ENCODE measurements around the gene SYT15. TPM values are rescaled to one million over a fixed set of nuclear protein-coding genes. Genes with fewer than 3 reads are reported as not detected.

SYT15 gene
- total and polyA plus RNA-seq, 2 donors (not counting 1 experiment from before 2014, with no cell fraction given) = 0.18 to 0.94 TPM

DNA sequence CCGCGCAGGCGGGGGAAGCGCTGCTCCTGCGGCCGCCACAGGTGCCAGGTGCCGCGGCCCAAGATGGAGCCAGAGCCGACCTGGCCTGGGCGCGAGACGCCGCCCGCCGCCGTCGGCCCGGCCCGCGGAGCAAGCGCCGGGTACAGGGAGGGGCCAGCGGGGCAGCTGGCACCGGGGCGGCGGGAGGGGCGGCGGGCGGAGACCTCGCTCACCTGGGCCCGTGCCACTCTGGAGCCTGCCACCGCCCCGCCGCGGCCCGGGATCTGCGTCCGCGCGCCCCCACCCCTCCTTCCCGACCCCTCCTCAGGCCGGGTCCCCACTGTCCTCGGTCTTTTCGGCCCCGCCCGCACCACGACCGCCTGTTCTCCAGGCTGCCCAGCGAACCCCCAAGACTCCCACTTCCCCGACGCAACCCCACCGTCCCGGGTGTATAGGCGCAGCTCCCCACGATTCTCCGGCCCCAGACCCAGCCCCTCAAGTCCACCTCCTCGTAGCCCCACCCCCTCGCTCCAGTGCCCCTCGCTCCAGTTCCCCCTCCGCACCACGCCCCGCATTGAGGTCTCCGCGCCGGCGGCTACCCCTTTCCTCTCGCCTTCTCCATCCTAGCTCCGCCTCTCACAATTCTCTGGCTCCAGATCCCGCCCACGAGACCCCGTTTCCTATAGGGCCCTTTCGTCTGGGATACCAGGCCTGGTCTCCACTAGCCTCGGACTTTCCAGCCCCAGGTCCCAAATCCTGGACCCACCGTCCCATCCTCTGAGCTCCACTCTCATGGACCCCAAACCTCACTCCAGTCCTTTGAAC, 22.2 kb upstream of the SYT15 start, which contains the start of gene GPRIN2:
Gene GPRIN2, minus strand, starts transcription at position 144 of the 804 bp plus-strand sequence. CDS start 5,922 bp downstream, outside the sequence.
- DNase-seq = no peak
- intact Hi-C loops (cut with micrococcal nuclease) = no loop called here
- Histone ChIP-seq H3K9me3 (ENCODE audit: control extremely low read depth in 1 of 3, control insufficient read depth in 2 of 3, insufficient read depth in 1 of 3, low read length in 2 of 3) (peaks cover 0 to 4% (median 0%) of the 10 kb centered on the region in 3 donors), H4K20me1 (ENCODE audit: control insufficient read depth, insufficient read depth, low read length, poor library complexity, severe bottlenecking) (no peaks in the 10 kb centered on the region), H2AFZ (ENCODE audit: insufficient read depth, low read depth, low read length, poor library complexity, severe bottlenecking) (peak within 1 kb of the TSS; percentile 49), H3K79me2 (ENCODE audit: control insufficient read depth, insufficient read depth, low read length) (no peaks in the 10 kb centered on the region), H3K4me1 (ENCODE audit: control insufficient read depth in 2 of 2, insufficient read depth in 2 of 2, low read length in 2 of 2) (peaks cover 9 to 12% of the 10 kb centered on the region in 2 donors), H3K27me3 (replicated peaks in 1 of 4; ENCODE audit: control extremely low read depth in 1 of 4, control insufficient read depth in 3 of 4, insufficient read depth in 4 of 4, low read length in 3 of 4) (peaks cover 0 to 41% (median 18%) of the 10 kb centered on the region in 4 experiments), H3K27ac (ENCODE audit: low read length in 2 of 2) (no peak within 1 kb of the TSS), H3K9ac (ENCODE audit: low read length) (peak within 1 kb of the TSS; percentile 19), H3K36me3 (replicated peaks in 1 of 2; ENCODE audit: control extremely low read depth in 1 of 2, control insufficient read depth in 1 of 2, extremely low read depth in 1 of 2, insufficient read depth in 2 of 2, low read length in 1 of 2) (no peaks in the 10 kb centered on the region), H3K4me3 (ENCODE audit: control extremely low read depth in 1 of 5, extremely low read depth in 1 of 5, insufficient read depth in 1 of 5, low read depth in 2 of 5, low read length in 4 of 5) (no peak within 1 kb of the TSS), H3K4me2 (replicated peaks; ENCODE audit: low read depth, low read length, poor library complexity, severe bottlenecking) (peak within 1 kb of the TSS; percentile 67)
- TF ChIP-seq EZH2 (IDR thresholded peaks at IDR 0.05; ENCODE audit: borderline replicate concordance, insufficient read depth, low read depth, low read length, poor library complexity, severe bottlenecking) (no peak), CTCF (IDR thresholded peaks at IDR 0.05) (no peak)
- Mint-ChIP-seq H3K4me3 (peak within 1 kb of the TSS; percentile 64), H3K27ac (no peak within 1 kb of the TSS), H3K4me1 (peaks cover 18% of the 10 kb centered on the region), H3K27me3 (peaks cover 9% of the 10 kb centered on the region), H3K9me3 (ENCODE audit: insufficient read depth) (no peaks in the 10 kb centered on the region)
- POLR2A ChIA-PET = no interaction called here
- ATAC-seq (ENCODE audit: low read depth) = no peak
- CTCF ChIA-PET = no interaction called here
- 8% methylated on average over 68 of the region's 74 CpGs for WGBS (ENCODE audit: insufficient coverage)
